Measurements from ENCODE around the gene SERPINA12. TPM values are rescaled to one million over a fixed set of nuclear protein-coding genes. Genes with fewer than 3 reads are reported as not detected.
"Not testable (repeated sequence)": the region's sequence is repeated elsewhere in the genome, so short reads cannot be mapped to it uniquely, and the experiment has no call there.

Gene SERPINA12
- total and polyA plus RNA-seq, 2 of the 13 experiments (the other 11 are each of a cell fraction or from before 2014, with no cell fraction given) = 0.08 TPM; not detected in 1

DNA sequence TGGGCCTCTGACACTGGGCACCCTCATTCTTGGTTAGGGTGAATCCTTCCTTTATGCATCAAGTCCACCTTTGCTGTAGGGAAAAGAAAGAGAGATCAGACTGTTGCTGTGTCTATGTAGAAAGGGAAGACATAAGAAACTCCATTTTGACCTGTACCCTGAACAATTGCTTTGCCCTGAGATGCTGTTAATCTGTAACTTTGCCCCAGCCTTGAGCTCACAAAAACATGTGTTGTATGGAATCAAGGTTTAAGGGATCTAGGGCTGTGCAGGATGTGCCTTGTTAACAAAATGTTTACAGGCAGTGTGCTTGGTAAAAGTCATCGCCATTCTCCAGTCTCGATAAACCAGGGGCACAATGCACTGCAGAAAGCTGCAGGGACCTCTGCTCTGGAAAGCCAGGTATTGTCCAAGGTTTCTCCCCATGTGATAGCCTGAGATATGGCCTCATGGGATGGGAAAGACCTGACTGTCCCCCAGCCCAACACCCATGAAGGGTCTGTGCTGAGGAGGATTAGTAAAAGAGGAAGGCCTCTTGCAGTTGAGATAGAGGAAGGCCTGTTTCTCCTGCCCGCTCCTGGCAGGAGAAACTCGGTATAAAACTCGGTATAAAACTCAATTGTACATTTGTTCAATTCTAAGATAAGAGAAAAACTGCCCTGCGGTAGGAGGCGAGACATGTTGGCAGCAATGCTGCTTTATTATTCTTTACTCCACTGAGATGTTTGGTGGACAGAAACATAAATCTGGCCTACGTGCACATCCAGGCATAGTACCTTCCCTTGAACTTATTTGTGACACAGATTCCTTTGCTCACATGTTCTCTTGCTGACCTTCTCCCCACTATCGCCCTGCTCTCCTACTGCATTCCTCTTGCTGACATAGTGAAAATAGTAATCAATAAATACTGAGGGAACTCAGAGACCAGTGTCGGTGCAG lies 26.9 kb downstream of the SERPINA12 start (continued):
- peak; percentile 65 for TF ChIP-seq HDAC2 (CRISPR knock-in tag; IDR thresholded peaks at IDR 0.05)
- peak; percentile 56 for TF ChIP-seq ZFX (CRISPR knock-in tag; IDR thresholded peaks at IDR 0.05; ENCODE audit: low read depth)
- TF ChIP-seq FOXO1 (CRISPR knock-in tag; IDR thresholded peaks at IDR 0.05) = peak; percentile 55; the same call in 1 of the 2 replicates
- 0 out of 2 replicates have a peak, but pooled peaks have one; percentile 66 for TF ChIP-seq ZNF616 (CRISPR knock-in tag; IDR thresholded peaks at IDR 0.05; ENCODE audit: low read depth)
- TF ChIP-seq MIXL1 (CRISPR knock-in tag; IDR thresholded peaks at IDR 0.05) = peak; percentile 47; the same call in 1 of the 2 replicates
- 0 out of 2 replicates have a peak, but pooled peaks have one; percentile 47 for TF ChIP-seq KMT2A (CRISPR knock-in tag; IDR thresholded peaks at IDR 0.05)
- 0 out of 2 replicates have a peak, but pooled peaks have one; percentile 44 for TF ChIP-seq ZNF878 (CRISPR knock-in tag; IDR thresholded peaks at IDR 0.05)
- TF ChIP-seq NKX3-1 (CRISPR knock-in tag; IDR thresholded peaks at IDR 0.05) = 0 out of 2 replicates have a peak, but pooled peaks have one; percentile 23
- peak; percentile 81; the same call in 1 of the 2 replicates for TF ChIP-seq NAIF1 (CRISPR knock-in tag; IDR thresholded peaks at IDR 0.05; ENCODE audit: borderline replicate concordance)
- TF ChIP-seq ISL2 (CRISPR knock-in tag; IDR thresholded peaks at IDR 0.05) = peak; percentile 48; the same call in 1 of the 2 replicates
- peak; percentile 79 for TF ChIP-seq GFI1 (CRISPR knock-in tag; IDR thresholded peaks at IDR 0.05; ENCODE audit: borderline replicate concordance)
- TF ChIP-seq ZNF567 (CRISPR knock-in tag; IDR thresholded peaks at IDR 0.05; ENCODE audit: borderline replicate concordance) = 0 out of 2 replicates have a peak, but pooled peaks have one; percentile 57
- TF ChIP-seq, protein P1, sequence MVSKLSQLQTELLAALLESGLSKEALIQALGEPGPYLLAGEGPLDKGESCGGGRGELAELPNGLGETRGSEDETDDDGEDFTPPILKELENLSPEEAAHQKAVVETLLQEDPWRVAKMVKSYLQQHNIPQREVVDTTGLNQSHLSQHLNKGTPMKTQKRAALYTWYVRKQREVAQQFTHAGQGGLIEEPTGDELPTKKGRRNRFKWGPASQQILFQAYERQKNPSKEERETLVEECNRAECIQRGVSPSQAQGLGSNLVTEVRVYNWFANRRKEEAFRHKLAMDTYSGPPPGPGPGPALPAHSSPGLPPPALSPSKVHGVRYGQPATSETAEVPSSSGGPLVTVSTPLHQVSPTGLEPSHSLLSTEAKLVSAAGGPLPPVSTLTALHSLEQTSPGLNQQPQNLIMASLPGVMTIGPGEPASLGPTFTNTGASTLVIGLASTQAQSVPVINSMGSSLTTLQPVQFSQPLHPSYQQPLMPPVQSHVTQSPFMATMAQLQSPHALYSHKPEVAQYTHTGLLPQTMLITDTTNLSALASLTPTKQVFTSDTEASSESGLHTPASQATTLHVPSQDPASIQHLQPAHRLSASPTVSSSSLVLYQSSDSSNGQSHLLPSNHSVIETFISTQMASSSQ (IDR thresholded peaks at IDR 0.05; ENCODE audit: low read depth) = 0 out of 2 replicates have a peak, but pooled peaks have one; percentile 10
- TF ChIP-seq, protein P1 (CRISPR knock-in tag; IDR thresholded peaks at IDR 0.05; ENCODE audit: borderline replicate concordance) = peak; percentile 62; the same call in 1 of the 2 replicates
- TF ChIP-seq, protein P2, sequence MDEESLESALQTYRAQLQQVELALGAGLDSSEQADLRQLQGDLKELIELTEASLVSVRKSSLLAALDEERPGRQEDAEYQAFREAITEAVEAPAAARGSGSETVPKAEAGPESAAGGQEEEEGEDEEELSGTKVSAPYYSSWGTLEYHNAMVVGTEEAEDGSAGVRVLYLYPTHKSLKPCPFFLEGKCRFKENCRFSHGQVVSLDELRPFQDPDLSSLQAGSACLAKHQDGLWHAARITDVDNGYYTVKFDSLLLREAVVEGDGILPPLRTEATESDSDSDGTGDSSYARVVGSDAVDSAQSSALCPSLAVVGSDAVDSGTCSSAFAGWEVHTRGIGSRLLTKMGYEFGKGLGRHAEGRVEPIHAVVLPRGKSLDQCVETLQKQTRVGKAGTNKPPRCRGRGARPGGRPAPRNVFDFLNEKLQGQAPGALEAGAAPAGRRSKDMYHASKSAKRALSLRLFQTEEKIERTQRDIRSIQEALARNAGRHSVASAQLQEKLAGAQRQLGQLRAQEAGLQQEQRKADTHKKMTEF (CRISPR knock-in tag; IDR thresholded peaks at IDR 0.05) = peak; percentile 58; the same call in 1 of the 2 replicates
- not testable (repeated sequence) for TF ChIP-seq SOX6 (IDR thresholded peaks at IDR 0.05)
- TF ChIP-seq SOX6 (CRISPR knock-in tag; IDR thresholded peaks at IDR 0.05) = peak; percentile 40; the same call in 1 of the 2 replicates
- peak; percentile 28; the same call in 1 of the 2 replicates for TF ChIP-seq ZNF292 (CRISPR knock-in tag; IDR thresholded peaks at IDR 0.05; ENCODE audit: borderline replicate concordance, low read depth)
- TF ChIP-seq BCL6 (CRISPR knock-in tag; IDR thresholded peaks at IDR 0.05) = peak; percentile 52; the same call in 1 of the 2 replicates
- TF ChIP-seq ELF3 (CRISPR knock-in tag; IDR thresholded peaks at IDR 0.05) = peak; percentile 41; the same call in 1 of the 2 replicates
- peak; percentile 52; the same call in 1 of the 2 replicates for TF ChIP-seq ARNT2 (CRISPR knock-in tag; IDR thresholded peaks at IDR 0.05; ENCODE audit: low read depth)
- peak; percentile 65 for TF ChIP-seq IKZF5 (CRISPR knock-in tag; IDR thresholded peaks at IDR 0.05)
- TF ChIP-seq BRD4 (CRISPR knock-in tag; IDR thresholded peaks at IDR 0.05) = peak; percentile 83; the same call in 1 of the 2 replicates

All from HepG2 (cell line).